ENCODE data around the gene SV2B. TPM values are rescaled to one million over a fixed set of nuclear protein-coding genes. Genes with fewer than 3 reads are reported as not detected.

Gene SV2B
- total and polyA plus RNA-seq, 2 donors (not counting 3 experiments of a cell fraction or from before 2014, with no cell fraction given) = not detected

GRCh38 chr15:91228383-91228782 lies 128.3 kb downstream of the SV2B start:
- Histone ChIP-seq H3K9me1 (replicated peaks; ENCODE audit: control insufficient read depth, extremely low read depth, insufficient read depth, low read length) (no peaks in the 10 kb centered on the region), H3K4me3 (replicated peaks in 1 of 3; ENCODE audit: insufficient read depth in 1 of 3, low read depth in 1 of 3, low read length in 3 of 3) (no peak overlapping the region), H4K20me1 (replicated peaks; ENCODE audit: control insufficient read depth, extremely low read depth, insufficient read depth, low read length) (no peaks in the 10 kb centered on the region), H3K27me3 (ENCODE audit: control insufficient read depth in 2 of 2, insufficient read depth in 2 of 2, low read length in 2 of 2) (no peaks in the 10 kb centered on the region), H3K4me1 (ENCODE audit: control insufficient read depth, extremely low read depth, insufficient read depth, low read length) (no peaks in the 10 kb centered on the region), H3K27ac (ENCODE audit: insufficient read depth, low read depth, low read length) (no peak overlapping the region), H3K9me3 (replicated peaks; ENCODE audit: control insufficient read depth, insufficient read depth, low read length) (no peaks in the 10 kb centered on the region), H3K36me3 (ENCODE audit: control insufficient read depth in 2 of 2, extremely low read depth in 1 of 2, insufficient read depth in 2 of 2, low read length in 2 of 2) (no peaks in the 10 kb centered on the region), H3K9ac (replicated peaks; ENCODE audit: extremely low read depth, insufficient read depth, low read length) (no peak overlapping the region), H2AFZ (ENCODE audit: low read depth, low read length) (no peak overlapping the region), H3K79me2 (ENCODE audit: control insufficient read depth, insufficient read depth, low read length) (no peaks in the 10 kb centered on the region), H3K4me2 (ENCODE audit: insufficient read depth, low read length) (no peak overlapping the region)
- DNase-seq (ENCODE audit: low read depth, low spot score) = no peak
- dilution Hi-C loops (cut with MboI; ENCODE audit: extremely low pct_ligation_motif_present, low sequenced_read_pairs) = no loop called here
- POLR2A ChIA-PET = no interaction called here
- TF ChIP-seq MAX (IDR thresholded peaks at IDR 0.05; ENCODE audit: insufficient read depth, insufficient read length) (no peak), EZH2 (IDR thresholded peaks at IDR 0.05; ENCODE audit: borderline replicate concordance, low read depth, low read length, severe bottlenecking) (no peak), JUN (IDR thresholded peaks at IDR 0.05; ENCODE audit: borderline replicate concordance, insufficient read depth, insufficient read length, low read depth) (no peak), FOS (IDR thresholded peaks at IDR 0.05; ENCODE audit: borderline replicate concordance, insufficient read depth, low read length) (no peak), GATA2 (IDR thresholded peaks at IDR 0.05; ENCODE audit: insufficient read depth, insufficient read length, low read depth, low read length) (no peak), POLR2AphosphoS5 (IDR thresholded peaks at IDR 0.05; ENCODE audit: insufficient read depth, low read depth, low read length) (no peak), CTCF (IDR thresholded peaks at IDR 0.05; ENCODE audit: extremely low read depth in 1 of 2, insufficient read depth in 1 of 2, low read depth in 1 of 2, low read length in 2 of 2) (no peak), POLR2A (IDR thresholded peaks at IDR 0.05; ENCODE audit: low read depth, low read length) (no peak), MYC (IDR thresholded peaks at IDR 0.05; ENCODE audit: low read depth, low read length) (no peak)
- no TSS peak for BruUV-seq (replicated peaks)
- intact Hi-C loops (cut with micrococcal nuclease) = no loop called here
- CTCF ChIA-PET = no interaction called here
- no peak for FAIRE-seq
